HG03521 (cell line): Measurements from ENCODE around the gene CMSS1.

ENCODE experiments used
- ATAC-seq: cut with Tn5 transposase; IDR thresholded peaks from one replicate; pipeline ENCODE4 v1.9.1; 2021; ENCODE audit warnings: mild to moderate bottlenecking, moderate library complexity; ENCODE audit not compliant: unreplicated experiment

CMSS1 gene

GRCh38 chr3:99978221-99978620, 160.6 kb downstream of the CMSS1 start:
- ATAC-seq, result no peak

DNA sequence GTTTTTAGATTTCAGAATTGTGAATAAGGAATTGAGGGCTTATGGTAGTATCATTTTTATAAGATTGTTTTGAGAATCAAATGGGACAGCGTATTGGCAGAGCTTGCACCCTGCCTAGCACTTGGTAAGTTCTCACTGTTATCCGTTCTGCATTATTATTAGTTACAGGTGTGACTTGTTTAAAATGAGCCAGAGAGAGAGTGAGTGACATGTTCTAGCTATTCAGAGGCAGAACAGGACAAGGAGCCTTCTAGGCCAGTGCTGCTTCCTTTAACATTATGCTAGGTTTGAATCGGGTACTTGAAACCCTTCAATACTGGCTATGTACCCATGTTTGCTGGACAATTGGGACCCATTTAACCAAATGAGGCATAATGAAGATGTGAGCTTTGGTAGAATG, 162.9 kb downstream of the CMSS1 start:
- ATAC-seq, result no peak

DNA sequence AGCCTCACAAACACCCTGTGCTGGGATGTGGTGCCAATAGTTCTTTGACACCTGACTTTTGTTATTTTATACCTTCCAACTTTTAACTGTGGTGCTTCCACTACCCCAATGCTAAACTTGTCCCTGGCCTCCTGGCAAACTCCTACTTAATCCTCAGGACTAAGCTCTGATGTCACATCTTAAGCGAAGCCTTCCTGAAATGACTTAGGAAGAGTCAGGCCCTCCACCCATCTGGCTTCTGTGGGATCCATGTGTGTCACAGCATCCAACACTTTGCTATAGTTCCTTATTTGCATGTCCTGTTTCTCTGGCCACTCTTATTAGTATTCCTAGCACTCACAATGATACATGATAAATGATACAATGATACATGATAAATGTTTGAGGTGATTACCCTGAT, 163.5 kb downstream of the CMSS1 start:
- ATAC-seq, result no peak

DNA sequence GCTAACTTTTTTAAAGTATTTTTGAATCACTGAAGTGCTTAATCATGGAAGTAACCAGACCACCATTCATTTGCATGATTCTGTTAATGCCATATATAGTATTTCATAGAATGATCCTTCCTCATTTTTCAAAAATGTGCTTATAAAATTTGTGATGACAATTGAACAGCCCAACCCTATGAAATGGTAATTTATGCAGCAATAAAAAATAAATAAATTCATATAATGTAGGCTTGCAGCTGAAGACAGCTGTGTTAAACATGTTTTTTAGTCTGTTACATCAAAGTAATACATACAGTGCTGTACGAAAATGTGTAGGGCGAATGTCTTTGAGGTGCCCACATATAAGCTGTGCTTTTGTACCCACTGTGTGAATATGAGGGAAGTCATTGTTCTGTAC, 165.0 kb downstream of the CMSS1 start:
- ATAC-seq, result no peak

GRCh38 chr3:99984139-99984538, 166.5 kb downstream of the CMSS1 start:
- no peak for ATAC-seq

DNA sequence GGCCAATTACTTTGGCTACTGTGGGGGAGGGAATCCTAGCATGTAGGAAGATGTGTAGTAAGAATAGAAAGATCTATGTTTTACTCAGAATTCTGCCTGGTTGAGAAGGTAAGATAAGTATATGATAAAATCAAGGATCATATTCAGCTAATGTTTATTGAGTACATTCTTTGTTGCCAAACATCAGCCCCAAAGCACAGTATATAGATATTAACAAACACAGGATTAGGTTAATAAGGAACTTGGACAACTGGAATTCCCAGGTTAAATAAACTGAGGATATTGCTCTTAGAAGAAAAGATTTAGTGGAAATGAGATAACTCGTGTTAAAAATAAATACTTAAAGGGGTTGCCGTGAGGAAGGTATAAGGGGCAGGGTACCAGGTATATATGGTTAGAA, 167.0 kb downstream of the CMSS1 start:
- ATAC-seq, result no peak

DNA sequence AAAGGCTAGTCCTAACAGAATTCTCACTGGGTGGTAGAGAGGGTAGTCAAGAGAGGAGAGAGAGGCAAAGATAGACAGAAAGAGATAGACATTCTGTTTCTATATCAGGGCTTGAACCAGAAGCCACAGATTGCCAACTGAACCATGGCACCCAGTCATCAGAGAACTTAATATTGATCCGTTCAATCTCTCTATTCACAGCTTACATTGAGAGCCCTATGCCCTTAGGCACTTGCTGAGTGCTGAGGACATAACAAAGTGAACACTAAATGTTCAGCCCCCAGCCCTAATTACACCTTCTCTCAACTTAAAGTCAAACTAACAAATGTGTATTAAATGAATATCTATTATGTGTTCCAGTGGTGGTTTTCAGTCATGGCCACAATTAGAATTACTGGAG, 172.5 kb downstream of the CMSS1 start:
- no peak for ATAC-seq

GRCh38 chr3:99997293-99997692, 179.6 kb downstream of the CMSS1 start:
- ATAC-seq, result no peak

GRCh38 chr3:99999536-99999935, 181.9 kb downstream of the CMSS1 start:
- no peak for ATAC-seq

DNA sequence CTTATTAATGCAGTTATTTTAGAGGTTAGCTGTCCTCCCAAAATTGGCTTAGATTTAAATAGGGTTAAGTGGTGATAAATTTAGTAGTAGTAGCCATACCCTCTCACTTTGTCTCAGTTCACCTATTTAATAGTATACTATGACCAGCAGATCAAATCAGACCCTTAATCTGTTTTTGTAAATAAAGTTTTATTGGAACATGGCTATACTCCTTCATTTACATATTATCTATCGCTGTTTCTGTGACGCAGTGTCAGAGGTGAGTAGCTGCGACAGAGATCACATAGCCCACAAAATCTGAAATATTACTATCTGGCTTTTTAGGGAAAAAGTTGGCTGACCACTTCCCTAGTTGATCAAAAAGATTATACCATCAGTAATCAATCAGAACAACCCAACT, 183.4 kb downstream of the CMSS1 start:
- no peak for ATAC-seq

DNA sequence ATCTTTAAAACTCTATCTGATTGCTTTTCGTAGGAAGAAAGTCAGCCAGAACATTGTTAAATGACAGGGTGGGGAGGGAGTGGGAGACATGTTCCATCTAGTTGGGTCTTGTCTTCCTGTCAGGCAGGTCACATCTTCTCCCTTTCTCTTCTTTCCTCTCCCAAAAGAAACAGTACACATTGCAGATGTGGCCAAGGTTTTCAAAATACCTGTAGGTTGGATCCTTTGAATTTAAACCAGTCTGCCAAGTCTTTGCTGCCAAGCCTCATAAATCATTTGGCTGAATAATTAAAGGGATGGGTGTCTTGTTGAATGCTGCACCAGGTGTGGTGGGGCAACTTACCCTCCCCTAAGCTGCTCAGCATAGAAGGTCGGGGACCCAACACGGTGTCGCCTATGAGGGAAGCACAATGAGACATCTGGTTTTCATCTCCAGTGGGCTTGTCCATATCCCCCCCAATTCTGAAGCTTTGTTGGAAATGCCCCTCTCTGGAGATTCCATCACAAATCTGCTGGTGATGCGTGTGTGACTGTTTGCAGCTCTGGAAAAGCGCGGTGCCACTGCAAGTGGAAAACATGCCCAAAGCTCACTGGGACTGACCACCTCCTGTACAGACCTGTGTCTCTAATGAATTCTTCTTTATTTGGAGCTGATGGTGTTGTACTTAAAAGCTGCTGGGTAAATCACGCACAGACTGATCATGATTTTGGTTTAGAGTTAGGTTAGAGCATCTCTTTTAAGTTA, 184.0 kb downstream of the CMSS1 start:
- no peak for ATAC-seq

DNA sequence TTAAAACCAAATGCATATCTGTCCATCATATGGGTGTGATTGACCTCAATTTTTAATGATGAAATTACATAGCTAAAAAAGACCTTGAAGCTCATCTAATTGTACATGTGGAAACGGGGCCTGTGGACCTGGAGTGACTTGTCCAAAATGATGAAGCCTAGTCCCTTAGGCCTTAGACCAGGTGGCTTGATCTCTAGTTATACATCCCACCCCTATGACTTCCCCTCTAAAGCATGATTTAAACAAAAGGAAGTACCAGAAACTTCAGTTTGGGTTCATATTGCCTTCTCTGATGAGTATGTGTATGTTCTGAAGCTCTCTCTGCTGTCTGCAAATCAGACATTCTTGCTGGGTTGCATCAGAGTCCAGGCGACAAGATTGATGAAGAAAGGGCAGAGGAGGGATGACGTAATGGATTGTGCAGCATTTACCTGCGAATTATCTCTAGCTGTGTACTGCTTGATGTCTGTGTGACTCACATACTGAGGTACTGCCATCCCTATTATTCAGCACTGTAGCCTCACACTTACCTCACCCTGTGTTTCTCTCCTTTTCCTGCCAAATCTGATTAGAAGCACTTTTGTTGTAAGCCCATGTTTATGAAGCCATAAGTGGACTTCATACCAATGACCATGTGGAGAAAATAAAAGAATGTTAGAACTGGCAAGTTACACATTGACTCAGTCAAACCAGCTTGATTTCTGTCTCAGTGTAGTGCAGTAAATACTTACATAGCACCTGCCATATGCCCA, 185.1 kb downstream of the CMSS1 start:
- ATAC-seq, result no peak

DNA sequence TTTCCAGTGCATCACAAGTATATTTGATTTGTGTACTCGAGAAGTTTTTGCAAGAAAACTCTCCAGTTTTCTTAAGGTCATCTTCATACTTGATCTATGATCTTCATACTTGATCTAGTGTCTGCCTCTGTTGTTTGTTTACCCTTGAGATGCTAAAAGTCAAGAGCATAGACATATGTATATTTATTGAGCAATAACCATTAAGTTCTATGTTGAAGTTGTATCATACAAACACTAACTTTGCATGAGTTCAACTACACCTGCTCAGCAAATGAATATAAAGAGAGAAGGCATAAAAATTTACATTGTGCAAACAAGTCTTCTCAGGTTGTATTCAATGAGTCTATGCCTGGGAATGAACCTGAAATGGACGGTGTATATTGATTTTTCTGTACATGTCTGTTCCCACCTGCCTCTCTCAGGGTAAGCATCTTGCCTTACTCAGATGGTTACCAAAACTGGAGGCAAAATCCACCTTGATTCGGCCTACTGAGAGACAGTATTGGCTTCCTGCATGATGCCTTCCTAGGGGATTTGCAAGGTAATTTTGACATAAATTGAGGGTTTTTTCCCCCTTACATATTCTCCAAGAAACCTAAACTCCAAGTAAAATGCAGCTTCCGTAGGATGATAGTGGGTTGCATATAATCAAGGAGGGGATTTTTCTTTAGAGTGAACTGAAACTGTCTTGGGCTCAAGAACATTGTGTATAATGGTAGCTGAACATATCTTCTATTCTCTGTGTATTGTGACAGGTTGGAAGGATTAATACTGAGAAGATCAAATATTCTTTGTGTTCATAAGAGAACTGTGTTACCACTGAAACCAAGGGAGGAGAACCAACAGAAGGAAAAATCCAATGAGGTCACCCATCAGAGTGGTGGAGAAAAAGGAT, 186.2 kb downstream of the CMSS1 start:
- no peak for ATAC-seq

DNA sequence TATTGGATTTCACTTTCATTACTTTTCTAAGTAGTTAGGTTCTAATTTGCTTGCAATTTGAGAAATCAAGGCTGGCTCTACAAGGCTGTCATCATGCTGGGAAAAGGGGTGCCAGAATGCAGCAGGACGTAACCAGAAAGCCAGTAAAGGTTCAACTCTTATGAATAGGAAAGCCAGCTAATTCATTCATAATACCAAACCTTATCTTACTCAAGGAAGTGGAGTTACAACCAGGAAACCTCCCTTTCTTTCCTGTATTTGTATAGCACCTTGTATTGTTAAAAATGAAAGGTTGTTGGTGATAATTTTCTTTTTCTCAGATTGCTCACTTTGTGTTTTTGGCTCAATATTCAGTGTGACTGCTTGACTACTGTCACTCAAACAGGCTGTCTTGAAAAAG, 187.3 kb downstream of the CMSS1 start:
- ATAC-seq, result no peak

GRCh38 chr3:100005665-100006393, 188.2 kb downstream of the CMSS1 start:
- no peak for ATAC-seq

DNA sequence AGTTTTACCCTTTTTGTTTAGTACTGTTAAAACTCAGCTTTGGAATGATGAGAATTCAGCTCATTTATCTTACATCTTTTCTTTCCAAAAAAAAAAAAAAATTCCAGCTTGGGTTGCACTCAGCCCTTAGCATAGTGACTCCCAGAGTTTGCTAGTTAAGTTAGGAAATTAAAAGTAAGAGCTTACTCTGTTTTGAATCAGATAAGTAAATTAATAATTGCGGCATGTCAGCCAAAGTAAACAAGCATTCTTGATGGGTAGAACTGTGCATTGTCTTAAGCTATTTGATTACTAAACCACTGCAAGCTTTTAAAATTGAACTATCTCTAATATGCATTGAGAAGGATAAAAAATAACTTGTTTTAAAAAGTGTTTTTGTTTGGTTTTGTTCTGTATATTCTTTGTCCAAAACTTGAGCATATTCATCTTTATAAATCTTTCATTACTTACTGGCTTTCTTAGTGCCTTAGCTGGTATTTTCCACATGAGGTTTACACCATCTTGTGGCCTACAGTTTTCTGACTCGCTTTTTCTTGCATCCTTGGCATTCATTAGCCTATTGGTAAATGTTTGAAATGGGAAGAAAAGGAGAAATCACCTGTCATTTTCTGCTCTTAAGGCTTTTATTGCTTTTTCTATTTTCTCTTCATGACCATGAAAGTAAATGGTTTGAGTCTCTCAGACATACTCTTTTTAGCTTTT, 189.1 kb downstream of the CMSS1 start:
- no peak for ATAC-seq

DNA sequence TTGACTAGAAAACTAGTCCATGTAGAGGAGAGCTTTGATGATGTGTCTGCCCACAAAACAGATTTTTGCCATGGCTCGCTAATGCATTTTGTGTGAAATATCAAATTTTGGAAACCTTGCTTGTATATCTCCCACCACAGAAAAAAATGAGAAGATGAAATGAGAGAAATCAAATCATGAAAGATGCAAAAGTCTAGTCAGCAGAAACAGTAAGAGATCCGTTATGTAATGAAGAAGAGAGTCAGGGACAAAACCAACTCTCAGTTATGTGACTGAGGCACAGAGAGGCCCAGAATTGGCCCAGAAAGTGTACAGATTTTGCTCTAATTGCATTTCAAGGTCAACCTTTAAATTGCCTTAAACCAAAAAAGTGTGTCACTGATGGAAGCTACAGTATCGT, 189.7 kb downstream of the CMSS1 start:
- no peak for ATAC-seq

DNA sequence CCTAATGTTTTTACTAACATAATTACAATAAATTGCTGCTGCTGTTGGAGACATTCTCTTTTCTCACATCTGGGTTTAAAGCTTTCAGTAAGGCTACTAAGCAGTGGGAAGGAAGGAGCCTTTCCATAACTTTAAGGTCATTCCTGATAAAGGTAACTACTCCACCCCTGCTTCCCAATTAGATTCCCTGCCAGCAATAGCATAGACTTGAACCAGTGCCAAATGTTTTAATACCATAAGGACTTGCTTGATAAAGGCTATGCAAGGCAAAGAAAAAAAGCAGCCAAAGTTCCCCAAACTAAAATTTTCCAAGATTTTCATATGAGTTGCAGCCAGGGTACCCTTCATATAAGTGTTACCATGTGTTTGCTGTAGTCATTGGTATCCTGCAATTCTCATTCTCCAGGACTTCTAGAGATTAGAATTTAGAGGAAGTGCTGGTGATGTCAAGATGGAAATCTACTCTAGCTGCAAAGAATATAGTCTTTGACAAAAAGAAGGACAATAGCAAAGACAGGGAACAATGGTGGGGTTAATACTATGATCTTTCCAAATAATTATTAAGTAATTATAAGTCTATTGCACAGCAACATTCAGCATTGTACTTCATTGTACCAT, 190.5 kb downstream of the CMSS1 start:
- no peak for ATAC-seq

DNA sequence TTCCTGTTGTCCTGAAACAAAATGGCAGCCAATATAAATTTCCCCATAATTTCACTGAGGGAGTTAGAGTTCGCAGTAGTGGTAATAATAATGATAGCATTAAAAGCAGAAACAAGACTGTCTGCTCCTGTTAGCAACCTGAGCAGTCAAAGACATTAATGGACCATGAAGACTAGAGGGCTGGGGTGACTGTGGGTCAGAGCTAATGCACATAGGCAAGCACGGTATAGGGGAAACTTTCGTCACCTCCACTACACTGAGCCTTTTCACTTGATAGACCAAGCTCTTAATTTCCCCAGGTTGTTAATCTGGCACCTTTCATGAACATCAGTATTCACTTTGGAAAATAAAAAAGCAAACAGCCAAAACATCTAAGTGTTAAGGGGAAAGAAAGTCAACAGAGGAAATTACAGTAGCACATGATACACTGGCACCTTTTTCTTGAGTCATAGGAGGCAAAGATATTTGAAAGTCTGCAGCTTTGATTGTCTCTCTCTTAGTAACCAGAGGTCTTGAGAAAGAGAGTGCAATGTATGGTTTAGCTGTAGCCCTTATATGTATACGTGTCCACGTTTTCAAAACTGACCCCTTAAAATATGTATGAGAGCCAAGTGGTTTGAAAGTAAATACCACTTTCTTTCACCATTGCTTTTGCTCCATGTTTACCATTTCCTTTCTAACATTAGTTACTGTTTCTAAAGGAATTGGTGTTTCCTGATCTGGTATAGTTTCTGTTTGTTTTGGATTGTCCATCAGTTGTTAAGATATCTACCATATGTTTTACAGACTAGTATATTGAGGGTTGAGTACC, 191.8 kb downstream of the CMSS1 start:
- ATAC-seq, result no peak
